ENCODE results near the gene TTK. TPM values are rescaled to one million over a fixed set of nuclear protein-coding genes. Genes with fewer than 3 reads are reported as not detected.
"Not testable (repeated sequence)": the region's sequence is repeated elsewhere in the genome, so short reads cannot be mapped to it uniquely, and the experiment has no call there.

The TTK gene
- total and polyA plus RNA-seq, 12 donors = 0.12 to 10.6 (median 1.0) TPM

DNA sequence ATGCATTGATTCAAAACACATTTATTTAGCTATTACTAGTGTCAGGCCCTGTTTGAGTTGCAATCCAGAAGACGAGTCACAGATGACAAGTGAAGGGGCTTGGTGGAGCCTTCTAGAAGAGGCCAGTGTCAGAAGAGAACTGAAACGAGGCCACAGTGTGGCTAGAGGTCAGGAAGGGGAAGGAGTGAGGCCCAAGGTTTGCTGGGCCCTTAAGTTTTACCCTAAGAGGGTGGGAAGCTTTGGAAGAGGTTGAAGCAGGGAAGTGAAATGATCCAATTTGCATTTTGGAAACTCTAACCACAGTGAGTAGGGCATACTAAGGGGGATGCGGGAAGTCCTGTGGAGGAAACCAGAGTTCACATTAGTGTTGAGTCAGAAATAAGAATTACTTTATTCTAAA lies 25.0 kb downstream of the TTK start:
- H3K4me3 ChIP-seq = no peak overlapping the region
- H3K27me3 ChIP-seq = no peaks in the 10 kb centered on the region
- TF ChIP-seq, protein P1, sequence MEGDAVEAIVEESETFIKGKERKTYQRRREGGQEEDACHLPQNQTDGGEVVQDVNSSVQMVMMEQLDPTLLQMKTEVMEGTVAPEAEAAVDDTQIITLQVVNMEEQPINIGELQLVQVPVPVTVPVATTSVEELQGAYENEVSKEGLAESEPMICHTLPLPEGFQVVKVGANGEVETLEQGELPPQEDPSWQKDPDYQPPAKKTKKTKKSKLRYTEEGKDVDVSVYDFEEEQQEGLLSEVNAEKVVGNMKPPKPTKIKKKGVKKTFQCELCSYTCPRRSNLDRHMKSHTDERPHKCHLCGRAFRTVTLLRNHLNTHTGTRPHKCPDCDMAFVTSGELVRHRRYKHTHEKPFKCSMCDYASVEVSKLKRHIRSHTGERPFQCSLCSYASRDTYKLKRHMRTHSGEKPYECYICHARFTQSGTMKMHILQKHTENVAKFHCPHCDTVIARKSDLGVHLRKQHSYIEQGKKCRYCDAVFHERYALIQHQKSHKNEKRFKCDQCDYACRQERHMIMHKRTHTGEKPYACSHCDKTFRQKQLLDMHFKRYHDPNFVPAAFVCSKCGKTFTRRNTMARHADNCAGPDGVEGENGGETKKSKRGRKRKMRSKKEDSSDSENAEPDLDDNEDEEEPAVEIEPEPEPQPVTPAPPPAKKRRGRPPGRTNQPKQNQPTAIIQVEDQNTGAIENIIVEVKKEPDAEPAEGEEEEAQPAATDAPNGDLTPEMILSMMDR (IDR thresholded peaks at IDR 0.05) = no peak
- TF ChIP-seq POLR2A (IDR thresholded peaks at IDR 0.05) = no peak
- no peaks in the 10 kb centered on the region for H3K36me3 ChIP-seq (replicated peaks in 1 of 2)
- H3K27ac ChIP-seq = no peak overlapping the region
- 73 to 85% (median 78%) methylated on average over 3 of the region's 3 CpGs for WGBS, 4 donors
- no peaks in the 10 kb centered on the region for H3K9me3 ChIP-seq (replicated peaks in 1 of 3)
- DNase-seq = no peak
- intact Hi-C loops (cut with DNase I) = no loop called here
- H3K4me1 ChIP-seq (replicated peaks in 1 of 2) = no peaks in the 10 kb centered on the region

DNA sequence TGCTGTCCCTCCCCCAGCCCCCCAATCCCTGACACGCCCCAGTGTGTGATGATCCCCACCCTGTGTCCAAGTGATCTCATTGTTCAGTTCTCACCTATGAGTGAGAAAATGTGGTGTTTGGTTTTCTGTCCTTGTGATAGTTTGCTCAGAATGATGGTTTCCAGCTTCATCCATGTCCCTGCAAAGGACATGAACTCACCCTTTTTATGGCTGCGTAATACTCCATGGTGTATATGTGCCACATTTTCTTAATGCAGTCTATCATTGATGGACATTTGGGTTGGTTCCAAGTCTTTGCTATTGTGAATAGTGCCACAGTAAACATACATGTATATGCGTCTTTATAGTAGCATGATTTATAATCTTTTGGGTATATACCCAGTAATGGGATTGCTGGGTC lies 43.8 kb downstream of the TTK start:
- H3K4me3 ChIP-seq; H3K27me3 ChIP-seq; H3K27ac ChIP-seq; intact Hi-C loops (cut with DNase I); DNase-seq; H3K36me3 ChIP-seq (replicated peaks in 1 of 2); H3K4me1 ChIP-seq (replicated peaks in 1 of 2); H3K9me3 ChIP-seq (replicated peaks in 1 of 3): not testable (repeated sequence)
- WGBS, 4 donors = 96 to 99% (median 97%) methylated on average over 3 of the region's 3 CpGs

DNA sequence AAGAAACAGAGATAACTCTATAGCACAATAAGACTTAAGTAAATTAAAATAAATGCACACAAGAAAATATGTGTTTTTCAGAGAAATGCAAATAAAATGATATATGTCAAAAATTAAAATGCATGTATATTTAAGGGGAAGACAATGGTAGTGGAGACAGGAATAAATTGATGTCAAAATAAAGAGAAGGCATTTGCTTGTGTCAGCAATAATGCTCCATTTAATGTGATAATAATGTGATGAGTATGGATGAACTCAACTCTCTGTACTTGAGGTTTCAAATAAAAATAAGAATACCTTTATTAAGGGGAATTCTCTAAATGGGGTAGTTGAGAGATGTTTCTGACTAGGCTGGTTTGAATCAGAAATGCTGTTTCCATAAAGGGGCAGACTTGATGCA lies 56.3 kb downstream of the TTK start:
- DNase-seq = no peak
- no peak for TF ChIP-seq POLR2A (IDR thresholded peaks at IDR 0.05)
- TF ChIP-seq, protein P1 (IDR thresholded peaks at IDR 0.05) = no peak
- no peaks in the 10 kb centered on the region for H3K27me3 ChIP-seq
- H3K27ac ChIP-seq = no peak overlapping the region
- no peaks in the 10 kb centered on the region for H3K36me3 ChIP-seq (replicated peaks in 1 of 2)
- no peaks in the 10 kb centered on the region for H3K4me1 ChIP-seq (replicated peaks in 1 of 2)
- H3K4me3 ChIP-seq = no peak overlapping the region
- no peaks in the 10 kb centered on the region for H3K9me3 ChIP-seq (replicated peaks in 1 of 3)
- intact Hi-C loops (cut with DNase I) = no loop called here

DNA sequence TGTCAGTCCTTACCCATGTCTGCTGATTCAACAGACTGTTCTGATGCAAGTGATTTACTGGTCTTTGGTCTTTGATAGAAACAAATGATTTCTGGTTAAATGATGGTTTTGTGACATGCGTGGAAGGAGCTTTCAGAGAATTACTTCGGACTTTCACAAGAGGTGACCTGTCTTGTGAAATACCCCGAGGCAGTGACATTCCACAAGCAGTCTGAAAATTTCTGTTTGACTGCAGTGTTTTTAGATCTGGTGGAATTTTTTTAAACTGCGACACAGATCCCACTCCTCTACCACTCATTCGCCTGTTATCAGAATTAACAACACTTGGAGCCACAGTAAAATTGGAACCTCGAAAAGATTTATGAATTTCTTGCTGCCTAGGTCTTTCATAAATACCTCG lies 63.7 kb downstream of the TTK start:
- H3K36me3 ChIP-seq (replicated peaks in 1 of 2); H3K4me3 ChIP-seq; H3K4me1 ChIP-seq (replicated peaks in 1 of 2); H3K9me3 ChIP-seq (replicated peaks in 1 of 3); DNase-seq; H3K27me3 ChIP-seq; H3K27ac ChIP-seq; intact Hi-C loops (cut with DNase I): not testable (repeated sequence)
- 63 to 80% (median 65%) methylated on average over 6 to 7 of the region's 7 CpGs for WGBS, 4 donors

DNA sequence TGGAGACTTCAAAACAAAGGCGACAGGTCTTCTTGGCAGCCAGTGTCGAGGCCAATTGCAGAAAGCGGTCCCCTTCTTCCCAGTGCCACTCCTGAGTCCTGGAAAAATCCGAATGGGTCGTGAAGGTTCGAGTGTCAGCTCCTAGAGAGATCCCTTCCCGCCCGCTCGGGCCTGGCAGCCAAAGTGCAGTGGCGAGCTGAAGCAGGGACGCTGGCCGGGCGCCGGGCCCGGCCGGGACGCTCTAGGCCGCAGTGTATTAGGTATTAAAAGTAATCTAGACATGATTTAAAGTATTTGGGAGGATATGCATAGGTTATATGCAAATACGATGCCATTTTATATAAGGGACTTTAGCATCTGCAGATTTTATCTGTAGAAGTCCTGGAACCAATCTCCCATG lies 66.0 kb downstream of the TTK start:
- DNase-seq; H3K27ac ChIP-seq; H3K4me3 ChIP-seq; H3K36me3 ChIP-seq (replicated peaks in 1 of 2); intact Hi-C loops (cut with DNase I); H3K4me1 ChIP-seq (replicated peaks in 1 of 2); H3K9me3 ChIP-seq (replicated peaks in 1 of 3); H3K27me3 ChIP-seq: not testable (repeated sequence)
- 85 to 92% (median 88%) methylated on average over 9 to 19 of the region's 19 CpGs for WGBS, 4 donors

DNA sequence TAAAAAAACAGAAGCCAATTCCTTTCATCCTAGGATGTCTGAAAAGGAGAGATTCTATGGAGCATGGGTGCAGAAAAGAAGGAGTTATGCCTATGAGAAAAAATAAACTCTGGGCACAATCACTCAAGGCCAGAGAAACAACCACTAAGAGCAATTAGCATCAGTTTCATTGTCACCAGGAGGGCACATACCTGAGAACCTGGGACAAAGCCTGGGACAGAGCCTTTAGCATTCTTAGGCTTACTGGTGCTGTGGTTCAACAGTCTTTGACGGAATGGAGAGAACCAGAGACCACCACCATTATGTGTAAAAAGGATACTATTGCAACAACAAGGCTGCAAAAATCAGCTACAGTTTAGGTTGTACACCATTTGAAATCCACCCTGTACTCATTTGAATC lies 72.6 kb downstream of the TTK start:
- H3K27ac ChIP-seq = no peak overlapping the region
- intact Hi-C loops (cut with DNase I) = no loop called here
- H3K9me3 ChIP-seq (replicated peaks in 1 of 3) = no peaks in the 10 kb centered on the region
- no peaks in the 10 kb centered on the region for H3K4me1 ChIP-seq (replicated peaks in 1 of 2)
- no peak overlapping the region for H3K4me3 ChIP-seq
- no peak for TF ChIP-seq POLR2A (IDR thresholded peaks at IDR 0.05)
- TF ChIP-seq, protein P1 (IDR thresholded peaks at IDR 0.05) = no peak
- H3K27me3 ChIP-seq = no peaks in the 10 kb centered on the region
- WGBS, 4 donors = 58 to 88% (median 75%) methylated on average over 1 of the region's 1 CpG
- DNase-seq = no peak
- no peaks in the 10 kb centered on the region for H3K36me3 ChIP-seq (replicated peaks in 1 of 2)
